B cell (primary cell): ENCODE measurements around the gene WWP2. TPM values are rescaled to one million over a fixed set of nuclear protein-coding genes. Genes with fewer than 3 reads are reported as not detected.
"Not testable (repeated sequence)": the region's sequence is repeated elsewhere in the genome, so short reads cannot be mapped to it uniquely, and the experiment has no call there.

Experiments used
- ATAC-seq: fragments of 200-7000 bp; cut with Tn5 transposase; one replicate; pipeline ENCODE4 v1.10.0; 2021; ENCODE audit warnings: low read depth, mild to moderate bottlenecking, moderate number of reproducible peaks, moderate library complexity
- CTCF ChIA-PET: fragments of 350-600 bp; sonication (Branson Sonifier 250); formaldehyde crosslinking; loops from one replicate; lab custom pipeline; 2021; ENCODE audit warnings: antibody characterized with exemption, inconsistent platforms; lab: Charles Lee
- POLR2A ChIA-PET: fragments of 350-600 bp; sonication (Branson Sonifier 250); formaldehyde crosslinking; loops from one replicate; lab custom pipeline; 2021; ENCODE audit warnings: antibody characterized with exemption; lab: Charles Lee
- DNase-seq: peaks from one replicate; pipeline ENCODE4 v3.0.0; 2013
- H2AFZ ChIP-seq: 2 replicates; pipeline ENCODE4 v1.6.1; 2012; ENCODE audit warnings: mild to moderate bottlenecking, low read depth, low read length; ENCODE audit not compliant: insufficient read depth, poor library complexity, severe bottlenecking
- H3K27ac ChIP-seq, 2 donors: 1 replicate in 1 of 2; 2 replicates in 1 of 2; pipeline ENCODE4 v1.5.1; 2012 to 2013; ENCODE audit warnings: low read length in 2 of 2, mild to moderate bottlenecking in 2 of 2, moderate library complexity in 1 of 2
- H3K27me3 ChIP-seq, 4 experiments: fragments of 200-600 bp in 1 of 4; sonication (generic) in 1 of 4; replicated peaks in 1 of 4; 1 replicate in 2 of 4; 2 replicates in 2 of 4; pipeline versions ENCODE4 v1.6.1 to v1.7.0; 2013 to 2016; ENCODE audit warnings: low read length in 3 of 4, mild to moderate bottlenecking in 2 of 4, mixed read lengths in 1 of 4, moderate library complexity in 1 of 4; ENCODE audit not compliant: insufficient read depth in 4 of 4, control insufficient read depth in 3 of 4; ENCODE audit errors: control extremely low read depth in 1 of 4
- H3K36me3 ChIP-seq, 2 experiments: replicated peaks in 1 of 2; 1 replicate in 1 of 2; 2 replicates in 1 of 2; pipeline versions ENCODE4 v1.6.1 to v1.7.1; 2013; ENCODE audit warnings: low read length in 1 of 2; ENCODE audit not compliant: insufficient read depth in 2 of 2, control insufficient read depth in 1 of 2; ENCODE audit errors: control extremely low read depth in 1 of 2, extremely low read depth in 1 of 2
- H3K4me1 ChIP-seq, 2 donors: fragments of 200-600 bp in 1 of 2; sonication (generic) in 1 of 2; 1 replicate in 1 of 2; 2 replicates in 1 of 2; pipeline versions ENCODE4 v1.5.1 to v1.6.1; 2013 to 2017; ENCODE audit warnings: low read length in 2 of 2; ENCODE audit not compliant: control insufficient read depth in 2 of 2, insufficient read depth in 2 of 2
- H3K4me2 ChIP-seq: replicated peaks from 2 replicates; pipeline ENCODE3; 2012; ENCODE audit warnings: mild to moderate bottlenecking, low read depth, low read length; ENCODE audit not compliant: poor library complexity, severe bottlenecking
- H3K4me3 ChIP-seq, 5 experiments: fragments of 200-600 bp in 1 of 5; sonication (generic) in 1 of 5; 1 replicate in 3 of 5; 2 replicates in 2 of 5; pipeline versions ENCODE4 v1.5.1 to v1.7.0; 2011 to 2016; ENCODE audit warnings: low read length in 4 of 5, mild to moderate bottlenecking in 4 of 5, low read depth in 2 of 5, control low read depth in 1 of 5, moderate library complexity in 1 of 5; ENCODE audit not compliant: insufficient read depth in 1 of 5; ENCODE audit errors: control extremely low read depth in 1 of 5, extremely low read depth in 1 of 5
- H3K79me2 ChIP-seq: fragments of 200-600 bp; sonication (generic); one replicate; pipeline ENCODE4 v1.6.0; 2016; ENCODE audit warnings: low read length; ENCODE audit not compliant: control insufficient read depth, insufficient read depth
- H3K9ac ChIP-seq: fragments of 200-600 bp; sonication (generic); 2 replicates; pipeline ENCODE4 v1.6.1; 2017; ENCODE audit warnings: mild to moderate bottlenecking, low read length, moderate library complexity
- H3K9me3 ChIP-seq, 3 donors: one replicate each; pipeline versions ENCODE4 v1.6.1 to v1.7.1; 2013; ENCODE audit warnings: low read length in 2 of 3; ENCODE audit not compliant: control insufficient read depth in 2 of 3, insufficient read depth in 1 of 3; ENCODE audit errors: control extremely low read depth in 1 of 3
- H4K20me1 ChIP-seq: 2 replicates; pipeline ENCODE4 v1.6.0; 2012; ENCODE audit warnings: mild to moderate bottlenecking, low read length; ENCODE audit not compliant: insufficient read depth, control insufficient read depth, poor library complexity, severe bottlenecking
- H3K27ac Mint-ChIP-seq: one replicate; pipeline ENCODE4 v1.8.0; 2021; ENCODE audit warnings: mixed read lengths
- H3K27me3 Mint-ChIP-seq: one replicate; pipeline ENCODE4 v1.8.0; 2021; ENCODE audit warnings: mixed read lengths
- H3K4me1 Mint-ChIP-seq: one replicate; pipeline ENCODE4 v1.8.0; 2021; ENCODE audit warnings: mixed read lengths
- H3K4me3 Mint-ChIP-seq: one replicate; pipeline ENCODE4 v1.8.0; 2021; ENCODE audit warnings: mixed read lengths
- H3K9me3 Mint-ChIP-seq: one replicate; pipeline ENCODE4 v1.8.0; 2022; ENCODE audit warnings: mixed read lengths; ENCODE audit not compliant: insufficient read depth
- EZH2 ChIP-seq: IDR thresholded peaks from 2 replicates; pipeline ENCODE4 v1.6.1; 2012; ENCODE audit warnings: borderline replicate concordance, low read depth, mild to moderate bottlenecking, moderate library complexity, low read length; ENCODE audit not compliant: insufficient read depth, poor library complexity, severe bottlenecking
- WGBS: methylation state at CpG from one replicate; pipeline ENCODE4 v1.1.5; 2013; ENCODE audit warnings: missing lambda C conversion rate; ENCODE audit not compliant: insufficient coverage; 5-methylcytosine and 5-hydroxymethylcytosine counted together
- intact Hi-C: fragments of 100-400 bp; cut with micrococcal nuclease; formaldehyde crosslinking; loops from one replicate; pipeline ENCODE4 v1.10.0; 2022
- polyA plus RNA-seq: library from polyadenylated mRNA; depleted of rRNA; stranded (reverse); fragments of >200 nt; gene quantifications from 2 replicates; pipeline ENCODE4 v1.2.3, GENCODE V29; 2012
- total RNA-seq, 2 donors: library from RNA; stranded (reverse); fragments of 120-200 nt in 1 of 2; gene quantifications; 1 replicate in 1 of 2; 2 replicates in 1 of 2; pipeline versions ENCODE4 v1.2.3 to v1.2.4, GENCODE V29; 2013 to 2022
- TF ChIP-seq, protein P1 (sequence below): fragments of 200-600 bp; IDR thresholded peaks from one replicate; pipeline ENCODE4 v1.8.0; 2022; ENCODE audit warnings: antibody characterized with exemption, mild to moderate bottlenecking

Gene WWP2
- total and polyA plus RNA-seq, 2 donors (not counting 1 experiment from before 2014, with no cell fraction given), result 33.4 to 105 TPM

DNA sequence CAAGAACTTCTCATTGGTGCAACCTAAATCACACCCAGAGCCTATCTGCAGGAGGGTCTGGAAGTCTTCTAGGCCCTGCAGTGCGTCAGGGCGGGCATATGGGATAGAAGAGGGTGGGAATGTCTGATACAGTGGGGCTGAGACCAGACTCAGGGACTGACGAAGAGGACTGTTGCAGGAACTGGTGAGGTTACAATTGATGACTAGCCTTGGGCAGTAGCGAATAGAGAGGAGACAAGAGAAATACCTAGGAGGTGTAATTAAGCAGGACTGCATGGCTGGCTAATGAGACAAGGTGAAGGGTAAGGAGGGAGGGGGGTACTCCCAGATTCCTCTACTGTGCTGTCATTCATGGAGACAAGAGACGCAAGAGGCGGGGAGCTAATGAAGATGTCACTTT, 91.3 kb downstream of the WWP2 start:
- Histone ChIP-seq H3K4me2 (no peak overlapping the region), H3K27ac (no peak overlapping the region), H2AFZ (no peak overlapping the region), H3K4me1 (no peaks in the 10 kb centered on the region), H4K20me1 (peaks cover 12% of the 10 kb centered on the region), H3K4me3 (no peak overlapping the region), H3K79me2 (peaks cover 13% of the 10 kb centered on the region), H3K27me3 (no peaks in the 10 kb centered on the region), H3K9ac (no peak overlapping the region), H3K36me3 (peaks cover 5 to 11% of the 10 kb centered on the region in 2 experiments), H3K9me3 (no peaks in the 10 kb centered on the region)
- ChIA-PET CTCF (no interaction called here), POLR2A (no interaction called here)
- Mint-ChIP-seq H3K27me3 (no peaks in the 10 kb centered on the region), H3K4me3 (no peak overlapping the region), H3K4me1 (peaks cover 6% of the 10 kb centered on the region), H3K27ac (no peak overlapping the region), H3K9me3 (no peaks in the 10 kb centered on the region)
- ATAC-seq (no peak), DNase-seq (no peak)
- intact Hi-C loops, result loop anchor here (10.0 kb wide), 1 partner anchor 149 kb away; no protein-coding TSS in a partner anchor
- WGBS, result 100% methylated on average over 4 of the region's 6 CpGs
- TF ChIP-seq, protein P1, sequence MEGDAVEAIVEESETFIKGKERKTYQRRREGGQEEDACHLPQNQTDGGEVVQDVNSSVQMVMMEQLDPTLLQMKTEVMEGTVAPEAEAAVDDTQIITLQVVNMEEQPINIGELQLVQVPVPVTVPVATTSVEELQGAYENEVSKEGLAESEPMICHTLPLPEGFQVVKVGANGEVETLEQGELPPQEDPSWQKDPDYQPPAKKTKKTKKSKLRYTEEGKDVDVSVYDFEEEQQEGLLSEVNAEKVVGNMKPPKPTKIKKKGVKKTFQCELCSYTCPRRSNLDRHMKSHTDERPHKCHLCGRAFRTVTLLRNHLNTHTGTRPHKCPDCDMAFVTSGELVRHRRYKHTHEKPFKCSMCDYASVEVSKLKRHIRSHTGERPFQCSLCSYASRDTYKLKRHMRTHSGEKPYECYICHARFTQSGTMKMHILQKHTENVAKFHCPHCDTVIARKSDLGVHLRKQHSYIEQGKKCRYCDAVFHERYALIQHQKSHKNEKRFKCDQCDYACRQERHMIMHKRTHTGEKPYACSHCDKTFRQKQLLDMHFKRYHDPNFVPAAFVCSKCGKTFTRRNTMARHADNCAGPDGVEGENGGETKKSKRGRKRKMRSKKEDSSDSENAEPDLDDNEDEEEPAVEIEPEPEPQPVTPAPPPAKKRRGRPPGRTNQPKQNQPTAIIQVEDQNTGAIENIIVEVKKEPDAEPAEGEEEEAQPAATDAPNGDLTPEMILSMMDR, result no peak
- no peak for TF ChIP-seq EZH2

DNA sequence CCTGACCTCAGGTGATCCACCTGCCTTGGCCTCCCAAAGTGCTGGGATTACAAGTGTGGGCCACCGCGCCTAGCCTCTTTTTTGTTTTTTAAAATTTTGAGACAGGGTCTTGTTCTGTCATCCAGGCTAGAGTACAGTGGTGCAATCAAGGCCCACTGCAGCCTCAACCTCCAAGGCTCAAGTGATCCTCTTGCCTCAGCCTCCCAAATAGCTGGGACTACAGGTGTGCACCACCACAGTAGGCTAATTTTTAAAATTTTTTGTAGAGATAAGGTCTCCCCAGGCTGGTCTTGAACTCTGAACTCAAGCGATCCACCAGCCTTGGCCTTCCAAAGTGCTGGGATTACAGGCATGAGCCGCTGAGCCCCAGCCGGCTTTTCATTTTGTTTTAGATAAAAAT, 92.6 kb downstream of the WWP2 start:
- H3K9me3 Mint-ChIP-seq, H3K27ac Mint-ChIP-seq, H3K4me3 ChIP-seq, H3K4me2 ChIP-seq, H3K9me3 ChIP-seq, H2AFZ ChIP-seq, ATAC-seq, H3K4me3 Mint-ChIP-seq, DNase-seq, H3K4me1 ChIP-seq, CTCF ChIA-PET, H3K27me3 ChIP-seq, H3K4me1 Mint-ChIP-seq, H3K9ac ChIP-seq, POLR2A ChIA-PET, H3K27ac ChIP-seq, H3K27me3 Mint-ChIP-seq: not testable (repeated sequence)
- Histone ChIP-seq H3K36me3 (peaks cover 8 to 17% of the 10 kb centered on the region in 2 experiments), H3K79me2 (peaks cover 13% of the 10 kb centered on the region), H4K20me1 (peaks cover 12% of the 10 kb centered on the region)
- WGBS, result 100% methylated on average over 2 of the region's 5 CpGs
- intact Hi-C loops, result loop anchor here (10.0 kb wide), 1 partner anchor 150 kb away; no protein-coding TSS in a partner anchor
